IMR-90 (cell line): Measurements from ENCODE around the gene GGA3. TPM values are rescaled to one million over a fixed set of nuclear protein-coding genes. Genes with fewer than 3 reads are reported as not detected.

ENCODE experiments used
- ATAC-seq: fragments of 200-7000 bp; cut with Tn5 transposase; 2 replicates; pipeline ENCODE4 v1.9.1; 2020; ENCODE audit warnings: low read depth, mild to moderate bottlenecking, moderate library complexity
- BruUV-seq: library from RNA; stranded (reverse); fragments of 400-500 nt; replicated peaks from 2 replicates; lab custom pipeline; 2021; lab: Mats Ljungman, UMichigan
- CTCF ChIA-PET: fragments of 300-600 bp; formaldehyde crosslinking; extraction: SDS; loops from one replicate; lab custom pipeline; 2021; ENCODE audit warnings: antibody characterized with exemption; lab: Yijun Ruan, JAX
- POLR2A ChIA-PET: fragments of 300-600 bp; sonication (Branson Sonifier 250); formaldehyde crosslinking; loops from one replicate; lab custom pipeline; 2022; ENCODE audit warnings: antibody characterized with exemption; ENCODE audit not compliant: unreplicated experiment; lab: Charles Lee
- DNase-seq: peaks from one replicate; pipeline ENCODE4 v3.0.0; 2013
- H2AFZ ChIP-seq: replicated peaks from 2 replicates; pipeline ENCODE3; 2013; ENCODE audit warnings: low read length, mild to moderate bottlenecking; ENCODE audit not compliant: poor library complexity
- H2AK5ac ChIP-seq: 2 replicates; pipeline ENCODE4 v1.6.1; 2013; ENCODE audit warnings: low read depth, low read length, inconsistent platforms
- H2AK9ac ChIP-seq: replicated peaks from 2 replicates; pipeline ENCODE3; 2013; ENCODE audit warnings: mild to moderate bottlenecking, low read depth, low read length, moderate library complexity; ENCODE audit not compliant: poor library complexity
- H2BK120ac ChIP-seq: 2 replicates; pipeline ENCODE4 v1.6.1; 2013; ENCODE audit warnings: low read depth, low read length, inconsistent platforms
- H2BK15ac ChIP-seq: 3 replicates; pipeline ENCODE4 v1.6.1; 2013; ENCODE audit warnings: low read depth, low read length, inconsistent platforms
- H2BK20ac ChIP-seq: 2 replicates; pipeline ENCODE4 v1.6.1; 2013; ENCODE audit warnings: low read depth, mild to moderate bottlenecking, inconsistent platforms, low read length, moderate library complexity
- H2BK5ac ChIP-seq: 2 replicates; pipeline ENCODE4 v1.6.1; 2013; ENCODE audit warnings: mild to moderate bottlenecking, low read depth, low read length, inconsistent platforms; ENCODE audit not compliant: poor library complexity, severe bottlenecking
- H3K14ac ChIP-seq: replicated peaks from 2 replicates; pipeline ENCODE4 v1.6.1; 2013; ENCODE audit warnings: low read depth, low read length, inconsistent platforms
- H3K18ac ChIP-seq: 2 replicates; pipeline ENCODE4 v1.6.1; 2013; ENCODE audit warnings: low read depth, low read length, control low read depth
- H3K23ac ChIP-seq: 2 replicates; pipeline ENCODE4 v1.6.1; 2013; ENCODE audit warnings: low read depth, low read length, inconsistent platforms
- H3K27ac ChIP-seq: 2 replicates; pipeline ENCODE4 v1.5.1; 2013; ENCODE audit warnings: mild to moderate bottlenecking, control low read depth, low read length; ENCODE audit not compliant: insufficient read depth
- H3K27me3 ChIP-seq: 2 replicates; pipeline ENCODE4 v1.6.1; 2013; ENCODE audit warnings: low read length; ENCODE audit not compliant: control insufficient read depth, insufficient read depth
- H3K36me3 ChIP-seq: 2 replicates; pipeline ENCODE4 v1.6.1; 2013; ENCODE audit warnings: low read length, mixed read lengths; ENCODE audit not compliant: control insufficient read depth, insufficient read depth
- H3K4ac ChIP-seq: 2 replicates; pipeline ENCODE4 v1.6.1; 2013; ENCODE audit warnings: low read depth, low read length, inconsistent platforms
- H3K4me1 ChIP-seq: 2 replicates; pipeline ENCODE4 v1.6.1; 2013; ENCODE audit warnings: low read length, mixed read lengths; ENCODE audit not compliant: control insufficient read depth, insufficient read depth
- H3K4me2 ChIP-seq: 2 replicates; pipeline ENCODE4 v1.6.1; 2013; ENCODE audit warnings: low read depth, mild to moderate bottlenecking, control low read depth, low read length, moderate library complexity
- H3K4me3 ChIP-seq: 2 replicates; pipeline ENCODE4 v1.5.1; 2013; ENCODE audit warnings: low read depth, mild to moderate bottlenecking, control low read depth, low read length, moderate library complexity; ENCODE audit not compliant: insufficient read depth
- H3K56ac ChIP-seq: 2 replicates; pipeline ENCODE4 v1.6.1; 2013; ENCODE audit warnings: low read length, inconsistent platforms; ENCODE audit not compliant: insufficient read depth; ENCODE audit errors: extremely low read depth
- H3K79me1 ChIP-seq, 2 experiments: 2 replicates each; pipeline ENCODE4 v1.6.1; 2013; ENCODE audit warnings: low read length in 2 of 2, inconsistent platforms in 1 of 2, low read depth in 1 of 2
- H3K9ac ChIP-seq: 2 replicates; pipeline ENCODE4 v1.6.1; 2013; ENCODE audit warnings: low read depth, low read length, control low read depth
- H3K9me1 ChIP-seq: 2 replicates; pipeline ENCODE4 v1.6.1; 2013; ENCODE audit warnings: low read length, inconsistent platforms; ENCODE audit not compliant: insufficient read depth
- H3K9me3 ChIP-seq: 2 replicates; pipeline ENCODE4 v1.6.1; 2013; ENCODE audit warnings: low read length; ENCODE audit not compliant: control insufficient read depth, insufficient read depth
- H4K20me1 ChIP-seq: 2 replicates; pipeline ENCODE4 v1.6.1; 2013; ENCODE audit warnings: low read length, inconsistent platforms; ENCODE audit not compliant: insufficient read depth
- H4K5ac ChIP-seq: 2 replicates; pipeline ENCODE4 v1.6.1; 2013; ENCODE audit warnings: mild to moderate bottlenecking, low read depth, low read length, control low read depth
- H4K8ac ChIP-seq, 2 experiments: 2 replicates each; pipeline ENCODE4 v1.6.1; 2013; ENCODE audit warnings: low read depth in 2 of 2, low read length in 2 of 2, control low read depth in 1 of 2, inconsistent platforms in 1 of 2
- H4K91ac ChIP-seq: 2 replicates; pipeline ENCODE4 v1.6.1; 2013; ENCODE audit warnings: low read depth, low read length, inconsistent platforms; ENCODE audit not compliant: insufficient read depth
- BHLHE40 ChIP-seq: fragments of 150-350 bp; IDR thresholded peaks from 2 replicates; pipeline ENCODE4 v1.6.1; 2016; ENCODE audit warnings: mild to moderate bottlenecking, low read depth, low read length
- MAFK ChIP-seq: IDR thresholded peaks from 2 replicates; pipeline ENCODE4 v1.6.1; 2012; ENCODE audit warnings: low read depth, low read length, improper control_type of control experiment
- MXI1 ChIP-seq: IDR thresholded peaks from 2 replicates; pipeline ENCODE4 v1.6.1; 2012; ENCODE audit warnings: low read depth, mild to moderate bottlenecking, low read length, moderate library complexity, borderline replicate concordance
- NFE2L2 ChIP-seq: fragments of 150-350 bp; IDR thresholded peaks from 2 replicates; pipeline ENCODE4 v1.6.1; 2016; ENCODE audit warnings: low read depth, mild to moderate bottlenecking, low read length
- RAD21 ChIP-seq: IDR thresholded peaks from 2 replicates; pipeline ENCODE4 v1.6.1; 2012; ENCODE audit warnings: low read length, improper control_type of control experiment
- RCOR1 ChIP-seq: IDR thresholded peaks from 2 replicates; pipeline ENCODE4 v1.6.1; 2012; ENCODE audit warnings: mild to moderate bottlenecking, low read length, improper control_type of control experiment; ENCODE audit not compliant: insufficient replicate concordance
- RFX5 ChIP-seq: IDR thresholded peaks from 2 replicates; pipeline ENCODE4 v1.8.0; 2012; ENCODE audit warnings: low read depth, mild to moderate bottlenecking, low read length, moderate library complexity
- SMC3 ChIP-seq: fragments of 150-350 bp; IDR thresholded peaks from 2 replicates; pipeline ENCODE4 v1.6.1; 2016; ENCODE audit warnings: low read depth, mild to moderate bottlenecking, antibody characterized with exemption, low read length, moderate library complexity
- USF2 ChIP-seq: fragments of 150-350 bp; IDR thresholded peaks from 2 replicates; pipeline ENCODE4 v1.6.1; 2017; ENCODE audit warnings: mild to moderate bottlenecking, antibody characterized with exemption, low read length, low read depth
- WGBS, 2 experiments: methylation state at CpG; one replicate each; pipeline versions ENCODE4 v1.1.5 to v1.1.7; 2013; ENCODE audit warnings: missing lambda C conversion rate in 2 of 2; ENCODE audit not compliant: insufficient read length in 1 of 2; ENCODE audit errors: extremely low coverage in 2 of 2; 5-methylcytosine and 5-hydroxymethylcytosine counted together
- dilution Hi-C: fragments of 300-500 bp; cut with HindIII; formaldehyde crosslinking; loops from one replicate; pipeline ENCODE4 v1.14.3; 2018; ENCODE audit warnings: low sequenced_read_pairs; ENCODE audit not compliant: unreplicated experiment
- in situ Hi-C: fragments of 300-500 bp; cut with MboI; formaldehyde crosslinking; loops from 3 replicates; pipeline ENCODE4 v1.14.3; 2019; ENCODE audit warnings: low sequenced_read_pairs, inconsistent platforms, mixed read lengths
- intact Hi-C: fragments of 100-400 bp; cut with micrococcal nuclease; formaldehyde crosslinking; loops from 2 replicates; pipeline ENCODE4 v1.10.0; 2022
- polyA plus RNA-seq, 3 experiments: library from polyadenylated mRNA; depleted of rRNA; stranded (reverse); fragments of >200 nt; gene quantifications; 2 replicates each; pipeline ENCODE4 v1.2.3, GENCODE V29; 2012; ENCODE audit warnings: low replicate concordance in 1 of 3
- total RNA-seq: library from RNA; depleted of rRNA; stranded (reverse); fragments of >200 nt; gene quantifications from 2 replicates; pipeline ENCODE4 v1.2.3, GENCODE V29; 2012
- TF ChIP-seq, protein P1 (sequence below): conservative IDR thresholded peaks from 2 replicates; pipeline ENCODE4 v1.5.1; 2012; ENCODE audit warnings: mild to moderate bottlenecking, low read depth, low read length, improper control_type of control experiment
- TF ChIP-seq, protein P2 (sequence below): fragments of 150-350 bp; IDR thresholded peaks from 2 replicates; pipeline ENCODE4 v1.6.1; 2016; ENCODE audit warnings: low read depth, mild to moderate bottlenecking, low read length, moderate library complexity, borderline replicate concordance

Gene GGA3
- total and polyA plus RNA-seq, 2 of the 4 experiments (the other 2 are of a cell fraction) = 15.1 to 35.2 TPM

DNA sequence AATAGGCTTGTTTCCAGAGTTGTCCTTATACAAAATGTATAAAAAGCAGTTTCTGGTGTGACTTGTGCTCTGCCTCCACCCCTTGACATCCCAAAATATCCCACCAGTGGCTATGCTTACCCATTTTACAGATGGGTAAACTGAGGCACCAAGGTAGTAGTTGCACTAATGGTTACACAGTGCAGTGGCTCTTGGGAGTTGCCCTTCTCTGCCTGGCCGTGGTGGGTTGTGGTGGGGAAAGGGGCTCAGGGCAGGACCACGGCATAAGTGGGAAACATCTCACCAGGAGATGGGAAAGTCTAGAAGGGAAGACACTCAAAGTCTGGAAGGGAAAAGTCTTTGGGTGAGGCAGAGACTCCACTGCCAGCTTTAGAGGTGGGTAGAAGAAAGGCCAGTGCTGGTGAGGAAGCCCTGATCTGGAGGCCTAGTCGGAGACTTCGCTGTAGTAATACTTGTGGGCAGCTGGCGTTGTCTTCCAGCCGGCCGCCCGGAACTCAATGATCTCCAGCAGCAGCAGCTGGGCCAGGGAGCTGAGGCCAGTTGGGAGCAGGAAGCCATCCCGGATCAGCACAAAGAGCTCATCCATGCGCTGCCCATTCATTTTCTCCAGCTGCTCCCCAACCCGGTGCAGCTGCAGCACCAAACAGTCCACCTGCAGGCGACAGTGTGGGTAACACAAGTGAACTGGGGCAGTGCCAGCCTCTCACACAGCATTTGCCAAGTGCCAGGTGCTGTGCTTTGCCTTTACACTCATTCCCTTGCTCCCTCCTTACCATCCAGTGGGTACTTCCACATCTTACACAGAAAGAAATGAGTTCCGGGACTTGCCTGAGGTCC, 5.1 kb upstream of the GGA3 start:
- Histone ChIP-seq H4K91ac (no peak overlapping the region), H2AFZ (no peak overlapping the region), H3K9me1 (no peaks in the 10 kb centered on the region), H3K27me3 (no peaks in the 10 kb centered on the region), H2AK9ac (no peak overlapping the region), H2BK120ac (no peak overlapping the region), H2AK5ac (no peak overlapping the region), H2BK5ac (no peak overlapping the region), H4K8ac (no peak overlapping the region), H3K4me1 (peaks cover 3% of the 10 kb centered on the region; the same call in 1 of the 2 replicates), H3K18ac (no peak overlapping the region), H3K36me3 (peaks cover 26% of the 10 kb centered on the region), H3K27ac (no peak overlapping the region), H4K20me1 (no peaks in the 10 kb centered on the region), H4K5ac (no peak overlapping the region), H3K23ac (no peak overlapping the region), H3K4me3 (no peak overlapping the region), H3K9me3 (no peaks in the 10 kb centered on the region), H3K9ac (no peak overlapping the region), H2BK20ac (no peak overlapping the region), H3K14ac (no peak overlapping the region), H2BK15ac (no peak overlapping the region), H3K56ac (no peak overlapping the region), H3K79me1 (peaks cover 20% of the 10 kb centered on the region in 2 experiments; a peak in 3 of 4 replicates), H3K4me2 (no peak overlapping the region), H3K4ac (no peak overlapping the region)
- 90% methylated on average over 10 of the region's 13 CpGs; no CpG with 5 or more reads in 1 of the 2 experiments for WGBS, 2 experiments
- no peak for DNase-seq
- BruUV-seq = no TSS peak
- in situ Hi-C loops (no loop called here), intact Hi-C loops (no loop called here), dilution Hi-C loops (no loop called here)
- CTCF ChIA-PET = no interaction called here
- POLR2A ChIA-PET = no interaction called here
- TF ChIP-seq RAD21 (no peak), RCOR1 (no peak), MAFK (no peak), RFX5 (no peak), BHLHE40 (no peak), NFE2L2 (no peak), USF2 (no peak), SMC3 (no peak), MXI1 (no peak)
- TF ChIP-seq, protein P1, sequence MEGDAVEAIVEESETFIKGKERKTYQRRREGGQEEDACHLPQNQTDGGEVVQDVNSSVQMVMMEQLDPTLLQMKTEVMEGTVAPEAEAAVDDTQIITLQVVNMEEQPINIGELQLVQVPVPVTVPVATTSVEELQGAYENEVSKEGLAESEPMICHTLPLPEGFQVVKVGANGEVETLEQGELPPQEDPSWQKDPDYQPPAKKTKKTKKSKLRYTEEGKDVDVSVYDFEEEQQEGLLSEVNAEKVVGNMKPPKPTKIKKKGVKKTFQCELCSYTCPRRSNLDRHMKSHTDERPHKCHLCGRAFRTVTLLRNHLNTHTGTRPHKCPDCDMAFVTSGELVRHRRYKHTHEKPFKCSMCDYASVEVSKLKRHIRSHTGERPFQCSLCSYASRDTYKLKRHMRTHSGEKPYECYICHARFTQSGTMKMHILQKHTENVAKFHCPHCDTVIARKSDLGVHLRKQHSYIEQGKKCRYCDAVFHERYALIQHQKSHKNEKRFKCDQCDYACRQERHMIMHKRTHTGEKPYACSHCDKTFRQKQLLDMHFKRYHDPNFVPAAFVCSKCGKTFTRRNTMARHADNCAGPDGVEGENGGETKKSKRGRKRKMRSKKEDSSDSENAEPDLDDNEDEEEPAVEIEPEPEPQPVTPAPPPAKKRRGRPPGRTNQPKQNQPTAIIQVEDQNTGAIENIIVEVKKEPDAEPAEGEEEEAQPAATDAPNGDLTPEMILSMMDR = no peak
- TF ChIP-seq, protein P2, sequence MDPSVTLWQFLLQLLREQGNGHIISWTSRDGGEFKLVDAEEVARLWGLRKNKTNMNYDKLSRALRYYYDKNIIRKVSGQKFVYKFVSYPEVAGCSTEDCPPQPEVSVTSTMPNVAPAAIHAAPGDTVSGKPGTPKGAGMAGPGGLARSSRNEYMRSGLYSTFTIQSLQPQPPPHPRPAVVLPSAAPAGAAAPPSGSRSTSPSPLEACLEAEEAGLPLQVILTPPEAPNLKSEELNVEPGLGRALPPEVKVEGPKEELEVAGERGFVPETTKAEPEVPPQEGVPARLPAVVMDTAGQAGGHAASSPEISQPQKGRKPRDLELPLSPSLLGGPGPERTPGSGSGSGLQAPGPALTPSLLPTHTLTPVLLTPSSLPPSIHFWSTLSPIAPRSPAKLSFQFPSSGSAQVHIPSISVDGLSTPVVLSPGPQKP = no peak
- no peak for ATAC-seq
